H1 (cell line): ENCODE results near the gene TBC1D25. TPM values are rescaled to one million over a fixed set of nuclear protein-coding genes. Genes with fewer than 3 reads are reported as not detected.

Source experiments
- BCL11A ChIP-seq, 2 experiments: IDR thresholded peaks; one replicate each; pipeline ENCODE4 v1.6.1; 2011; ENCODE audit warnings: low read depth in 2 of 2, low read length in 2 of 2, mild to moderate bottlenecking in 2 of 2
- CHD2 ChIP-seq: IDR thresholded peaks from 2 replicates; pipeline ENCODE4 v1.6.1; 2012; ENCODE audit warnings: low read length, improper control_type of control experiment
- CHD7 ChIP-seq: fragments of 300-600 bp; sonication (generic); IDR thresholded peaks from 2 replicates; pipeline ENCODE4 v1.7.1; 2012; ENCODE audit warnings: low read length, moderate library complexity, mild to moderate bottlenecking, inconsistent platforms; ENCODE audit not compliant: insufficient replicate concordance
- POLR2A ChIP-seq, 2 experiments: IDR thresholded peaks; 1 replicate in 1 of 2; 2 replicates in 1 of 2; pipeline ENCODE4 v1.6.1; 2011; ENCODE audit warnings: low read depth in 2 of 2, low read length in 2 of 2, mild to moderate bottlenecking in 2 of 2; ENCODE audit errors: control extremely low read depth in 1 of 2
- POLR2AphosphoS5 ChIP-seq: IDR thresholded peaks from 2 replicates; pipeline ENCODE4 v1.6.1; 2011; ENCODE audit warnings: low read depth, low read length
- SIN3A ChIP-seq, 2 experiments: IDR thresholded peaks in 1 of 2; conservative IDR thresholded peaks in 1 of 2; 2 replicates each; pipeline ENCODE4 v1.6.1; 2011 to 2012; ENCODE audit warnings: low read length in 2 of 2, improper control_type of control experiment in 1 of 2, low read depth in 1 of 2, mild to moderate bottlenecking in 1 of 2
- SIRT6 ChIP-seq: IDR thresholded peaks from one replicate; pipeline ENCODE4 v1.7.1; 2012; ENCODE audit warnings: low read length, inconsistent platforms
- SP1 ChIP-seq: IDR thresholded peaks from 2 replicates; pipeline ENCODE4 v1.6.1; 2011; ENCODE audit warnings: low read depth, low read length
- polyA plus RNA-seq, 7 experiments: library from polyadenylated mRNA; depleted of rRNA in 3 of 7; stranded (reverse) in 5 of 7; unstranded in 2 of 7; fragments of >200 nt in 5 of 7; fragments of 200-250 nt in 2 of 7; gene quantifications; 1 replicate in 5 of 7; 2 replicates in 1 of 7; 4 replicates in 1 of 7; pipeline versions ENCODE4 v1.2.1 to v1.2.3, GENCODE V29; 2011 to 2013; ENCODE audit warnings: missing spikeins in 2 of 7, mixed read lengths in 2 of 7
- total RNA-seq: library from RNA; stranded (reverse); fragmentation: NEBNext Ultra II Directional; extraction: Animal tissue kit (Norgen Biotek cat#: 25700); gene quantifications from 2 replicates; pipeline ENCODE4 v1.2.1, GENCODE V29; 2021

TBC1D25 gene
- total and polyA plus RNA-seq, 2 of the 8 experiments (the other 6 are each of a cell fraction or from before 2014, with no cell fraction given), result 6.5 to 6.8 TPM

- TF ChIP-seq CHD7, result no peak
- no peak for TF ChIP-seq CHD2
- TF ChIP-seq SP1, result no peak
- TF ChIP-seq POLR2A (IDR thresholded peaks at IDR 0.05; ENCODE audit: control extremely low read depth in 1 of 2, low read depth in 2 of 2, low read length in 2 of 2), result peak; percentile 16 to 68
- no peak for TF ChIP-seq SIN3A (conservative IDR thresholded peaks at IDR 0.05 in 1 of 2, IDR thresholded peaks at IDR 0.05 in 1 of 2; ENCODE audit: low read depth in 1 of 2, low read length in 2 of 2)
- TF ChIP-seq BCL11A (IDR thresholded peaks at IDR 0.05; ENCODE audit: low read depth in 2 of 2, low read length in 2 of 2), result no peak
- TF ChIP-seq SIRT6, result no peak
- peak; percentile 55; the same call in 1 of the 2 replicates for TF ChIP-seq POLR2AphosphoS5
Measured at GRCh38 chrX:48579259-48579658, 39.7 kb downstream of the TBC1D25 start (continued).
